Measurements from ENCODE around the gene MBOAT2.
"Not testable (repeated sequence)": the region's sequence is repeated elsewhere in the genome, so short reads cannot be mapped to it uniquely, and the experiment has no call there.

The MBOAT2 gene, protein sequence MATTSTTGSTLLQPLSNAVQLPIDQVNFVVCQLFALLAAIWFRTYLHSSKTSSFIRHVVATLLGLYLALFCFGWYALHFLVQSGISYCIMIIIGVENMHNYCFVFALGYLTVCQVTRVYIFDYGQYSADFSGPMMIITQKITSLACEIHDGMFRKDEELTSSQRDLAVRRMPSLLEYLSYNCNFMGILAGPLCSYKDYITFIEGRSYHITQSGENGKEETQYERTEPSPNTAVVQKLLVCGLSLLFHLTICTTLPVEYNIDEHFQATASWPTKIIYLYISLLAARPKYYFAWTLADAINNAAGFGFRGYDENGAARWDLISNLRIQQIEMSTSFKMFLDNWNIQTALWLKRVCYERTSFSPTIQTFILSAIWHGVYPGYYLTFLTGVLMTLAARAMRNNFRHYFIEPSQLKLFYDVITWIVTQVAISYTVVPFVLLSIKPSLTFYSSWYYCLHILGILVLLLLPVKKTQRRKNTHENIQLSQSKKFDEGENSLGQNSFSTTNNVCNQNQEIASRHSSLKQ

DNA sequence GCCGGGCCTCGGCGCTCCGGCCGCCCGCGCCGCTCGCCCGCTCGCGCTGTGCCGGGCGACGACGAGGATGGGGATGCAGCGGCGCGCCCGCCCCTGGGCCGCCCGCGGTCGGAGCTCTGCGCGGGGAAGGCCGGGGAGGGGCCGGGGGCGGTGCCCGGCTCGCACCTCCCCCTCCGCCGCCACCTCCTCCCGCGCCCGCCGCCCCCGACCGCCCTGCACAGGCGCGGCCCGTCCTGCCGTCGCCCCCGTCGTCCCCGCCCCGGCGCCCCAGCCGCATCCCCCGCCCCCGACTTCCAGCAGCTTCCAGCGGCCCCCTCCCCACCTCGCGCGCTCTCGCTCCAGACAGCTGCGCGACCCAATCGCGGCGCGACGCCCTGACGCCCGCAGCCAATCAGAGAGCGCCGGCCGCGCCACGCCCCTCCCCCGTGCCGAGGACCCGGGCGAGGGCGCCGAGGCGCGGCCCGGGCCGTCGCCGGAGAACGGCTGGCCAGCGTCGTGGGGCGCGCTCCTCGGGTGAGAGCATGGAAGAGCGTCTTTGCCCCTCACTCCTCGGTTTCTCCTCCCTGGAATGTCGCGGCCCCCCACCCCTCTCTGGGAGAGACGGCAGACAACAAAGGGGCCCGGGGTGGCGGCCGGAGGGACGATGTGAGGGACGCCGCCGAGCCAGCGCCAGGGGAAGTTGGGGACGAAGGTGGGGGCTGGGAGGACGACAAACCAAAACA is at the start of gene MBOAT2:
Gene MBOAT2 (minus strand): TSS at position 69 of the 722 bp plus-strand sequence. CDS start 70 bp downstream, outside the sequence.
- intact Hi-C loops (cut with DNase I) = loop anchor here (5.0 kb wide), 2 partner anchors 76 to 166 kb away; partner anchors contain the start of gene KIDINS220
- DNase-seq = peak; percentile 80 to 98 (median 86)

DNA sequence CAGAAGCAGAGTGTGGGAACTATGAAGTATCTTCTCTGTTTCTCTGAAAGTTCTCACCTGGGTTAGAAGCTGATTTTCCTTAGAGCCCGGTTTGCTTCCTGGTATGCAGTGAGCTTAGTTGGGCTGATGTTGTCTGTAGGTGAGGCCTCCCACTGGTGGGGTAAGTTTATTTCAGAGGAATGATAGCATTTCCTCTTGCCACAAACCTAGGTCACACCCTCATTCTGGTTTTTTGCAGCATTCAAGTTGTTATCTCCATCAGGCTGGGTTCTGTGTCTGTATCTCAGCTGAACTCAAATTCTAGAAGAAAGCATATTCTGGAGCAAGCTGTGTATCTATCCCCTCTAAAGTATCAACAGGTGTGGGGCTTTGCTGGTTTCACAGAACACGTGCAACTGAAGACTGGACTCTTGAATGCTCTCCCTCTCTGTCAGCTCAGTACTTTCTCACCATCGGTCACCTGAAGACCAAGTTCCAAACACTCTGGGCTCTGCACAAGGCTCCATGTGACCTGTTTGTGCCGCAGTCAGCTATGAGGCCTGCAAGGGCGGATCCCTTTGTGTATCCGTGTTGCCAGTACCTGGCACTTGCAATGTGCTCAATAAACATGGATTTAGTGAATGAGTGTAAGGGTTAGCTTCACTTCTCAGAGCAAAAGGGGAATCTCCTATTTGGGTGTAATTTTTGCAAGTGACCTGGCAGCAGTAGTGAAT is 49.5 kb upstream of the MBOAT2 start:
- intact Hi-C loops (cut with DNase I) = no loop called here
- no peak for DNase-seq

DNA sequence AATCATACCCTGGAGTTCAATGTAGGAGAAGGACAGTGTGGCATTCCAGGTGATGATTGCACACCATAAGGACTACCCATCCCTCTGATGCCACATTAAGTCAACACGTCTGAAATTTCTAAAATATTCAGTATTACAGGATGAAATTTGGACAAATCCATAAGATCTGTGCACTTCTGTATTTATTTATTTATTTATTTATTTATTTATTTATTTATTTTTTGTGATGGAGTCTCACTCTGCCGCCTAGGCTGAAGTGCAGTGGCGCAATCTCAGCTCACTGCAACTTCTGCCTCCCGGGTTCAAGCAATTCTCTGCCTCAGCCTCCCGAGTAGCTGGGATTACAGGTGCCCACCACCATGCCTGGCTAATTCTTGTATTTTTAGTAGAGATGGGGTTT is 48.0 kb upstream of the MBOAT2 start:
- DNase-seq; intact Hi-C loops (cut with DNase I): not testable (repeated sequence)

DNA sequence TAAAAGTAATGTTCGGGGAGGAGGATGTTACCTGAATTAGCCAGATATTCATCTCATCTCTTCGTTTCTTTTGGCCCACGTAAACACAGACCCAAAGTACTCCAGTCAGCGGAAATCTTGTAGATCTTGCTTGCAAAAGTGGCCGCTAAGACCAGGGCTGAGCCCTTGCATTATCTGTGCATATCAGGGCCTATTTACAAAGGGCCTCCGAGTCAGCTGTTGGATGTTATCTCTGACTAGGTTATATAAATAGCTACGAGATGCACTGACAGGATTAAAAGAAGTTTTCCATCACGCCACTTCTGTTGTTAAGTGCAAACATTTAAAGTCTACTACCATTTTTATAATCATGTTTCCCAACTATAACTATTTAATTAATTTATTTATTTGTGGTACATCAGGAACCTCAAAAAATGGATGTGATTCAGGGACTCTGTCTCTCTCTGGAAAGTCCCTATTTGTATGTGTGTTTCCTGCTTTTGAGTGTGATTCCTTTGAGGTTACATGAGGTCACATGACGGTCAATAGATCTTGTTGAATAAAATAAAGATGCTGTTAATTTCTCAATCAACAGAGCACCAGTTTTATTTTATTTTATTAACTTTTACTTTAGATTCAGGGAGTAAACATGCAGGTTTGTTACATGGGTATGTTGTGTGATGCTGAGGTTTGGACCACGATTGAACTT is 46.8 kb upstream of the MBOAT2 start:
- intact Hi-C loops (cut with DNase I) = no loop called here
- no peak for DNase-seq

DNA sequence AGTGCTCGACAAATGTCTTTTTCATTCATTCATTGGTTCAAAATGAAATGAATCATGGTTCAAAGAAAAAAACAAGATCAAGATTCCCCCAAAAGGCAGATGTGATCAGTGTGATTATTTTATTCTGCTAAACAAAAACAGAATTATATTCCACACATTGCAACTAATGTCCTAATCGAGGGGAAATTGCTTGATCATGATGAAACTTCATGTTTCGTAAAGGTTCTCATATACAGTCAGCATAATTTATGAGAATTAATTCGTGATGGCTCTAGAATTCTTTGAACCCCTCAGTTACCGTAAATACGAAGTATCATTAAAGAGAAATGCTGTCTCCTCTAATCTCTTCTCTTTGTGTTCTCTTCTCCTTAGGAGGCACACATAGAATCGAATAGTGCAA is 42.1 kb upstream of the MBOAT2 start:
- intact Hi-C loops (cut with DNase I) = no loop called here
- no peak for DNase-seq

DNA sequence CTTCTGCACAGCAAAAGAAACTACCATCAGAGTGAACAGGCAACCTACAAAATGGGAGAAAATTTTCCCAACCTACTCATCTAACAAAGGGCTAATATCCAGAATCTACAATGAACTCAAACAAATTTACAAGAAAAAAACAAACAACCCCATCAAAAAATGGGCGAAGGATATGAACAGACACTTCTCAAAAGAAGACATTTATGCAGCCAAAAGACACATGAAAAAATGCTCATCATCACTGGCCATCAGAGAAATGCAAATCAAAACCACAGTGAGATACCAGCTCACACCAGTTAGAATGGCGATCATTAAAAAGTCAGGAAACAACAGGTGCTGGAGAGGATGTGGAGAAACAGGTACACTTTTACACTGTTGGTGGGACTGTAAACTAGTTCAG is 40.0 kb upstream of the MBOAT2 start:
- DNase-seq; intact Hi-C loops (cut with DNase I): not testable (repeated sequence)

DNA sequence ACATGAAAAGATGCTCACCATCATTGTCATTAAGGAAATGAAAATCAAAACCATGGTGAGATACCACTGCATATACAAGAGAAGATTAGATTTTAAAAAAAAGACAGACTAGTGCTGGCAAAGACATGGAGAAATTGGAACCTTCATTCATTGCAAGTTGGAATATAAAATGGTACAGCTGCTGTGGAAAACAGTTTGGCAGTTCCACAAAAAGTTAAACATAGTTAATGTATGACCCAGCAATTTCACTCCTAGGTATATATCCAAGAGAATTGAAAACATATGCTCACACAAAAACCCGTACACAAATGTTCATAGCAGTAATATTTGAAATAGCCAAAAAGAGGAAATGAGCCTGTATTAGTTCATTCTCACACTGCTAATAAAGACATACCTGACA is 33.7 kb upstream of the MBOAT2 start:
- intact Hi-C loops (cut with DNase I) = no loop called here
- no peak for DNase-seq

DNA sequence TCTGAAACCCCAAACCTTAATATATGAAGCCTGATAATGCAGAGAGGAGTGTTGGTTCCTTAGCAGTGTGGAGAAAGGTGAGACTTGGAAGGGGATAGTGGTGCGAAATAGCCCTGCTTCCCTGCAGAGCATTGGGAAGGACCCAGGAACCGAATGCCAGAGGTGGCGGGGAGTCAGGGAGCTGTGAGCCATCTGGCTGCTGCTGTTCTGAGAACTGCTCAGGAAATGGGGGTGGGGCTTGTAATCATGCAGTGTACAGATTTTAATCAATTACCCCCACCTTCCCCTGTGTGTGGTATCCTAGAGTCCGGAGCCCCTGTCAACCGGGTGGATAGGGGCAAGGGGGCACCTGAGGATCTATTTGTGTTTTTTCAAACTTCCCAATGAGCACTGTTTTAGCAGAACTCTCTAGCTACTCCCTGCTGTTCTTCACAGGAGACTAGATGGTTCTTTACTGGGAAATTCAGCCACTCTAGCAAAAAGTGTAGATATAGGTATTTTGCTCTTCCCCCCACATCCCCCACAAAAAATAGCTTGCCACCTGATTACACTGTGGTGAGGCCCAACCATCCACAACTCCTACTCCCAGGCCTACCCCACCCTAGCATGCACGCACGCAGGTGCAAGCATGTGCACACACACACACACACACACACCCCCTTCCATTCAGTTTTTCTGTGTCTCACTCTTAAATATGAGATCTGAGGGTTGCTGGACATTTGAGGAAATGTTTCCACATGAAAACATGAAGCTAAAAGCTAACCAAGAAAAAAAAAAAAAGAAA is 30.1 kb upstream of the MBOAT2 start:
- intact Hi-C loops (cut with DNase I) = no loop called here

DNA sequence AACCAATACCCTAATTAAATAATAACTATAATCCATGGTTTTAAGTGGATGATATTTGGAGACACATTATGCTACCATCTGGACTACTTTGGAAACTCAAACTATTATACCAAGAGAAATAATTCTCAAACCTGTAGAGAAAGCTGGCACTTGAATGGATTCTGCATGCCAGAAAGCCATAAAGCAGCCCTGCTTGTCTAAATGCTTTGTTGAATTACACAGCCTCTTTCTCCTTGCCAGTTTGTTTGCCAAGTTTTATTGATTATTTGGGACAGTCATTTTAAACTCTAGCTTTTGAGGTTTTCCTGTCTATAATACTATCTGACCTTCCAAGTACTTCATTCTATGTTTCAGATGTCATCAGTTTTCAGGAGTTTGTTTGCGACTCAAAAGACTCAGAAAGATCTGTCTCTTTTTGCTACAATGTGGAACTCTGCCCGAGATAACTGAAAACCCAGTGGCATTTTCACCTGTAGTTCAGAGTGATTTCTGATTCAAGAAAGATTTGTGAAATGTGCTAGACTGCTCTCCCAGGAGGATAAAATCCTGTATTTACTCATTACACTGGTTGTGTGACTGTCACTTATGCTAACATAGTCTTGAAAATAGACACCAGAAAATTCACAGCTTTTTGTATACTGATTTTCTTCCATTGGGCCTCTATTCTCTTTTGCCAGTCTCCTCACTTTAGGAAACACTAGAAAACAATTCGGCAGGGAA is 29.2 kb upstream of the MBOAT2 start:
- DNase-seq = no peak
- intact Hi-C loops (cut with DNase I) = no loop called here

More for the DNA sequence above, 30.1 kb upstream of the MBOAT2 start:
- no peak for DNase-seq

DNA sequence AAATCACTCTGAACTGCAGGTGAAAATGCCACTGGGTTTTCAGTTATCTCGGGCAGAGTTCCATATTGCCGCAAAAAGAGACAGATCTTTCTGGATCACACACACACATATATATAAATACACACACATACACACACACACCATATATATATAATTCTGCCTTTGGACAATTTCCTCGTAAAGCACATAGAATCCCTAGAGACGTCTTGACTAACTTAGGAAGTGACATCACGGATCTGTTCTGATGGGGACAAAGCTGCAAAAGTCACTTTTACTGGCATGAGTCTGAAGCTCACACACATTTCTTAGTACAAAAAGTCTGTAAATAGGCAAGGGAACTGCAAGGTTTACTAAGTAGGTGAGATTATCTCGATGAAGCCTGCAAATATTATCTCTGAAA is 28.6 kb upstream of the MBOAT2 start:
- DNase-seq = no peak
- intact Hi-C loops (cut with DNase I) = no loop called here

DNA sequence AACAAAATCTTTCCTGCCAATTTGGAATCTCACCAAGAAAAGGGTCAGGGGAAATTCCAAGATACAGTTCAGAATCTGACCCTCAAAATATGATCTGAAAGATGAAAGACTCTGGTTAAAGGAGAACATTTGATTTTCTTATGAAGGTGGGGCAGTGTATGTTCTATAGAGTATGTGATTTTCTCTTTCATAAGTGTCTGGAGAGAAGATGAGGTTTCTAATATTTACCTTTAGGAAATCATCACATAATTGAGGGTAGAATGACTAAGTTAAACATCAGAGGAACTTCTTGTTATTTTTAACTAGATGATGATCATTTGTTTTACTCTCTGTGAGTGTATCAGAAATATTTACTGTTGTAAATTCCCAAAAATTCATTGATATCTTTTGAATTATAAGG is 27.8 kb upstream of the MBOAT2 start:
- intact Hi-C loops (cut with DNase I) = no loop called here
- no peak for DNase-seq

DNA sequence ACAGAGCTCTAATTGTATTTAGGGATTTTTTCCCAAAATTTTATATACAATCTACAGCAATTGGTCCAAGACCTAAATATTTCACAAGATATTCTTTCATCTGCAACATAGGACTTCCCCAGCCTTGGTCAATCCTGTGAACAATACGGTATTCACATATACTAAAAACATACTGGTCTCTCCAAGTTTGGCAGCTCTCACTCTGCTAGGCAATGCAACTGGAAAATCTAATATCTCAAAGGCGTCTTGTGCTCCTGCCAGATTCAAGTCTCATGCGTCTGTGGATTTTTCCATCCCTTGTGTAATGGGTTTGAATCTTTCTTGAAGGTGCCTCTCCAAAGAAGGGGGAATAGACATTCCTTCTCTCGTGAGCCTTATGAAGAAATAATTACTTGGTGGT is 27.4 kb upstream of the MBOAT2 start:
- no peak for DNase-seq

DNA sequence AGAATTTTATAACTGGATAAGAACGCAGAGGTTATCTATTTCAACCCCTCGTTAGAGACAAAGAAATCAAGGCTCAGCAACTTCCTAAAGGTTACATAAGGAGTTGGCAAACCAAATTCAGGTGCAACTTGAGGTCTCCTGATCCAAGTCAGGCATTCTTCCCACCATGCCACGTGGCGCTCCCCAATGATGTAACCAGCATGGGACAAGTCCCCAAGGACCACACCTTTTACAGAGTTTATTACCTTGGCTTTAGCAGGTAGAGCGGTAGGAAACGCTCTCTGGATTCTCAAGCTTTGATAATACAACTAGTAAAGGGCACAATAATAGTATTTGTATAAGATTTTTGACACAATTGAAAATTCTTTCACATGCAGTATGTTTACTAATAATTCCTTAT is 26.7 kb upstream of the MBOAT2 start:
- DNase-seq = no peak
- intact Hi-C loops (cut with DNase I) = no loop called here

More for the DNA sequence above, 27.4 kb upstream of the MBOAT2 start:
- intact Hi-C loops (cut with DNase I) = no loop called here

DNA sequence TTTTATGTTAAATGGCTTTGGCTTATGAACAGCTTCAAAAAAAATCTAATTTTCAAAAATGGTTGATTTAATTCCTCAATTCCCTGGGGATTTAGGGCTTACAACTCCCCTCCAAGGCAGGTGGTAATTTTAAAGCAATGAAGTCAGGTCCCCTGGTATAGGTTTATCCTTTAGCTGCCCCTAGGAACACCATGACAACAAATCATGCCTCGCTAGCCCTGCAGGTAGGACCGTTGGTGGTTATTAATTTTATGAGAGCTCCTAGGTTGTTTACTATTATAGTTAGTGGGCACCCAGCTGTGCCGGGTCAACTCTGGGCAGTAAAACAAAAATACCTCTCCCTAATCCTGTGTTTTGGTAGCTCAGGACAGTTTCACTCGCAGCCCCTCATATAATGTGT is 26.2 kb upstream of the MBOAT2 start:
- DNase-seq = no peak
- intact Hi-C loops (cut with DNase I) = no loop called here

DNA sequence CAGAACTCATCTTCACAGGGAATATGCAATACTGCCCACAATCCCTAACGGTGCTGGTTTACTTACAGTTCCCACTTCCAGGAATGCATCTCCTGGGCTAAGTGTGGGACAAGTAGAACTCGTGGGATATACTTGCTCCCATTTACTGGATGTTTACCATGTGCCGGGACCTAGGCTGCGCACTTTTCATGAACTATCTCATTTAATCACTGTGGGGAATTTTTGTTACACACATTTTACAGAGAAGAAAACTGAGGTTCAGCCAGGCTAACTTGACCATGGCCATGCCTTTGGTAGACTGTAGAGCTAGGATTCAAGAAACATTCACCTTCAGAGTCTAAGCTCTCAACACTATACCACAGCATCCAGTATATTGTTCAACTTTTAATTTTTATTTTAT is 24.4 kb upstream of the MBOAT2 start:
- no peak for DNase-seq
- intact Hi-C loops (cut with DNase I) = no loop called here

DNA sequence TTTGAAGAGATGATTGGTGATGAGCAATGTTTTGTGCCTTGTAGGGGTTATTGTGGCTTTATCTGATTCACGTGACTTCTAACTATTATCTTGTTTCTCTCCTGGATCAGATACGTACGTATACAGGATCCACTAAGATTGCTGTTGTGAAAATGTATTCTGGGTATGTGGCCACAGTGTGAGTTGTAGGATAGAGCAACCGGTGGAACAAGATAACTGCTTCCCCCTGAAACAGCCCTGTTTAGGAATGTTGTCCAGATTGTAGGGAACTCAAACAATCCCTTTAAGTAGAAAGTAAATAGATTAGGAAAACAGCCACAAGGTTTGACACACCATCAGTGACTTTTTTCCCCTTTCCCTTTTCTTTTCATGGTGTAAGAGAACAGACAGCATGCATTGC is 22.3 kb upstream of the MBOAT2 start:
- intact Hi-C loops (cut with DNase I) = no loop called here
- no peak for DNase-seq

DNA sequence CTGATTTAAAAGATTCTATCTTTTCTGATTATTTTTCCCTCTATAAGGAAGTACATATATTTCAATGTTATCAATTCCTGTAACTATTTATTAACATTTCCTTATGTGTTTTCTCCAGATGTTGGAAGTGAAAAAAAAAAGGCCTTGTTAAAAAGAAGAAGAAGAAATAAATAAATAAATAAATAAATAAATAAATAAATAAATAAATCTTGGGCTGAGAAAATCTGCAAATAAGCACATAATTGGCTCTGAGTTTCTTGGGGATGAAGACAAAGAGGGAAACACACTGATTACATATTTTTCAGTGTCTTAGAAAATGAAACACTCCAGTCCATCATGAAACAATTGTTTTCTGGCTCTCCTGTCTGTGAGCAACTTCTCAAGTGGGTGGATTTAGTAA is 21.1 kb upstream of the MBOAT2 start:
- intact Hi-C loops (cut with DNase I) = no loop called here
- no peak for DNase-seq

DNA sequence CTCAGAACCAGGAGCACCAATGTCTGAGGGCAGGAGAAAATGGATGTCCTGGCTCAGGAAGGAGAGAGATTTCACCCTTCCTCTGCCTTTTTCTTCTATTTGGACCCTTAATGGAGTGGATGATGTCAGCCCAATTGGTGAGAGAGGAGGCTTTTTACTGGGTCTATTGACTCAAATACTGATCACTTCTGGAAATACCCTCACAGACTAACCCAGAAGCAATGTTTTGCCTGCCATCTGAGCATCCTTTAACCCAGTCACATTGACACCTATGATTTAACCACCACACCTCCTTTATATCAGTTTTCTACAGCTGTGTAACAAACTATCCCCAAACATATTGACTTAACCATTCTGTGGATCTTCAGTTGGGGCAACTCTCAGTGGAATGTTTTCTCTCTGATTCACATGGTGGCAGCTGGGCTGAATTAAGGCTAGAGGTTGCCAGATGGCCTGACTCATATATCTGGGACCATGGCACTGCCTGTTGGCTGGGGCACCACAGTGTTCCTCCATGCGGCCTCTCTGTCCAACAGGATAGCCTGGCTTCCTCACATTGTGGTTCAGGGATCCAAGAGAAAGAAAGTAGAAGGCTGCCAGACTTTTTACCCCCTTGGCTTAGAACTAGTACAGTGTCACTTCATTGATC is 18.2 kb upstream of the MBOAT2 start:
- DNase-seq = no peak
- intact Hi-C loops (cut with DNase I) = no loop called here

DNA sequence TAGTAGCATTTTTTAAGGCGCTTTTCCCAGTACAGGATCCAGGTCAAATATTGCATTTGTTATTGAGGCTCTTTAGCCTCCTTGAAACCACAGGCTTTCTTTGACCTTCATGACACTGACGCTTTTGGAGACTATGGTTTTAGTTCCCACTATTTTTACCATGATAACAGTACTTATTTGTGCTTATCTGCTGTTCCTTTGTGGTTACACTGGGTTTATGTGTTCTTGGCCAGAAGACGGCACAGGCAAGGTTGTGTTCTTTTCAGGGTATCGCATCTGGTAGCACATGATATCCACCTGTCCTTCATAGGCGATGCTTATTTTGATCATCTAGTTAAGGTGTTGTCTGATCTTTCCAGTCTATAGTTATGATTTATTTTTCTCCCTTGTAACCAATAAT is 16.8 kb upstream of the MBOAT2 start:
- no peak for DNase-seq
- intact Hi-C loops (cut with DNase I) = no loop called here
